Endothelial cell of umbilical vein (primary cell): ENCODE measurements around the gene RSF1. TPM values are rescaled to one million over a fixed set of nuclear protein-coding genes. Genes with fewer than 3 reads are reported as not detected.

Experiments used
- BruUV-seq: library from RNA; stranded (reverse); fragments of 400-500 nt; replicated peaks from 2 replicates; lab custom pipeline; 2021; lab: Mats Ljungman, UMichigan
- CTCF ChIA-PET: fragments of 300-600, 350-600 bp; sonication (Branson Sonifier 250); formaldehyde crosslinking; loops from one replicate; lab custom pipeline; 2021; ENCODE audit warnings: antibody characterized with exemption, inconsistent platforms; lab: Charles Lee
- POLR2A ChIA-PET: fragments of 300-600, 350-600 bp; sonication (Branson Sonifier 250); formaldehyde crosslinking; loops from one replicate; lab custom pipeline; 2021; ENCODE audit warnings: antibody characterized with exemption, inconsistent platforms; lab: Charles Lee
- DNase-seq: peaks from one replicate; pipeline ENCODE4 v3.0.0-alpha.2; 2011; ENCODE audit warnings: low read depth, low spot score
- FAIRE-seq: peaks from 2 replicates; lab custom pipeline; 2011; peaks lifted over from hg19 to GRCh38; lab: Jason Lieb, UNC
- H2AFZ ChIP-seq: 2 replicates; pipeline ENCODE4 v1.6.0; 2012; ENCODE audit warnings: low read depth, low read length, control low read depth, inconsistent platforms
- H3K27ac ChIP-seq: 2 replicates; pipeline ENCODE4 v1.5.1; 2011; ENCODE audit warnings: low read depth, mild to moderate bottlenecking, control low read depth, low read length, moderate library complexity; ENCODE audit not compliant: insufficient read depth
- H3K27me3 ChIP-seq, 2 experiments: 2 replicates each; pipeline versions ENCODE4 v1.6.0 to v1.6.1; 2011; ENCODE audit warnings: low read length in 2 of 2, mixed read lengths in 1 of 2; ENCODE audit not compliant: control insufficient read depth in 2 of 2, insufficient read depth in 2 of 2
- H3K36me3 ChIP-seq, 2 experiments: 2 replicates in 1 of 2; 3 replicates in 1 of 2; pipeline ENCODE4 v1.5.1; 2011; ENCODE audit warnings: low read length in 2 of 2, mild to moderate bottlenecking in 1 of 2, moderate library complexity in 1 of 2; ENCODE audit not compliant: control insufficient read depth in 2 of 2, insufficient read depth in 2 of 2; ENCODE audit errors: extremely low read depth in 1 of 2
- H3K4me1 ChIP-seq: 3 replicates; pipeline ENCODE4 v1.5.1; 2011; ENCODE audit warnings: mild to moderate bottlenecking, low read length; ENCODE audit not compliant: control insufficient read depth, insufficient read depth; ENCODE audit errors: extremely low read depth
- H3K4me2 ChIP-seq: 2 replicates; pipeline ENCODE4 v1.6.1; 2011; ENCODE audit warnings: low read length, control low read depth, mixed read lengths; ENCODE audit not compliant: insufficient read depth
- H3K4me3 ChIP-seq, 3 experiments: fragments of 200-600 bp in 1 of 3; sonication (generic), shearing (Covaris generic) in 1 of 3; replicated peaks in 1 of 3; 2 replicates each; pipeline ENCODE4 v1.5.1; 2011 to 2016; ENCODE audit warnings: control low read depth in 3 of 3, low read length in 3 of 3, mild to moderate bottlenecking in 2 of 3, inconsistent platforms in 1 of 3, low read depth in 1 of 3, moderate library complexity in 1 of 3; ENCODE audit not compliant: insufficient read depth in 1 of 3
- H3K79me2 ChIP-seq: 2 replicates; pipeline ENCODE4 v1.6.0; 2012; ENCODE audit warnings: low read length, inconsistent platforms; ENCODE audit not compliant: control insufficient read depth, insufficient read depth
- H3K9ac ChIP-seq: replicated peaks from 2 replicates; pipeline ENCODE3; 2011; ENCODE audit warnings: low read length, control low read depth; ENCODE audit not compliant: insufficient read depth; ENCODE audit errors: extremely low read depth
- H3K9me1 ChIP-seq: replicated peaks from 3 replicates; pipeline ENCODE4 v1.6.0; 2011; ENCODE audit warnings: mild to moderate bottlenecking, low read length; ENCODE audit not compliant: control insufficient read depth, insufficient read depth; ENCODE audit errors: extremely low read depth
- H3K9me3 ChIP-seq: replicated peaks from 2 replicates; pipeline ENCODE4 v1.5.1; 2012; ENCODE audit warnings: low read length, inconsistent platforms; ENCODE audit not compliant: control insufficient read depth, insufficient read depth
- H4K20me1 ChIP-seq: replicated peaks from 2 replicates; pipeline ENCODE3; 2011; ENCODE audit warnings: mild to moderate bottlenecking, low read length; ENCODE audit not compliant: control insufficient read depth, insufficient read depth; ENCODE audit errors: extremely low read depth
- EZH2 ChIP-seq: IDR thresholded peaks from 2 replicates; pipeline ENCODE4 v1.6.1; 2012; ENCODE audit warnings: borderline replicate concordance, low read depth, mild to moderate bottlenecking, moderate library complexity, low read length, inconsistent platforms; ENCODE audit not compliant: severe bottlenecking
- FOS ChIP-seq: IDR thresholded peaks from 2 replicates; pipeline ENCODE4 v1.6.1; 2011; ENCODE audit warnings: mild to moderate bottlenecking, low read length, moderate library complexity, borderline replicate concordance; ENCODE audit not compliant: insufficient read depth
- GATA2 ChIP-seq: IDR thresholded peaks from 2 replicates; pipeline ENCODE4 v1.7.0; 2011; ENCODE audit warnings: low read depth, mild to moderate bottlenecking, moderate library complexity, mixed read lengths, low read length; ENCODE audit not compliant: insufficient read length, insufficient read depth
- JUN ChIP-seq: IDR thresholded peaks from 2 replicates; pipeline ENCODE4 v1.6.1; 2011; ENCODE audit warnings: borderline replicate concordance, low read depth; ENCODE audit not compliant: insufficient read length, insufficient read depth
- MAX ChIP-seq: IDR thresholded peaks from 2 replicates; pipeline ENCODE4 v1.6.1; 2011; ENCODE audit not compliant: insufficient read depth, insufficient read length
- MYC ChIP-seq: IDR thresholded peaks from one replicate; pipeline ENCODE4 v1.6.1; 2011; ENCODE audit warnings: mild to moderate bottlenecking, low read depth, low read length
- POLR2A ChIP-seq: IDR thresholded peaks from 2 replicates; pipeline ENCODE4 v1.6.1; 2012; ENCODE audit warnings: low read depth, mild to moderate bottlenecking, control low read depth, low read length
- POLR2AphosphoS5 ChIP-seq: IDR thresholded peaks from 2 replicates; pipeline ENCODE4 v1.6.1; 2012; ENCODE audit warnings: low read depth, mild to moderate bottlenecking, control low read depth, low read length, moderate library complexity; ENCODE audit not compliant: insufficient read depth
- dilution Hi-C: fragments of 300-500 bp; cut with MboI; formaldehyde crosslinking; loops from one replicate; pipeline ENCODE4 v1.15.0; 2019; ENCODE audit warnings: low sequenced_read_pairs; ENCODE audit not compliant: extremely low pct_ligation_motif_present
- intact Hi-C: fragments of 100-400 bp; cut with micrococcal nuclease; formaldehyde crosslinking; loops from one replicate; pipeline ENCODE4 v1.10.0; 2022
- polyA plus RNA-seq, 4 experiments: library from polyadenylated mRNA; depleted of rRNA in 3 of 4; stranded (reverse) in 3 of 4; unstranded in 1 of 4; fragments of >200 nt; gene quantifications; 2 replicates each; pipeline versions ENCODE4 v1.2.1 to v1.2.3, GENCODE V29; 2011 to 2012; ENCODE audit warnings: missing spikeins in 1 of 4
- total RNA-seq: library from RNA; stranded (reverse); gene quantifications from 2 replicates; pipeline ENCODE4 v1.2.3, GENCODE V29; 2021
- TF ChIP-seq, protein P1 (sequence below), 2 donors: IDR thresholded peaks; 1 replicate in 1 of 2; 2 replicates in 1 of 2; pipeline ENCODE4 v1.5.1; 2011; ENCODE audit warnings: low read length in 2 of 2, mild to moderate bottlenecking in 2 of 2, moderate library complexity in 2 of 2, control low read depth in 1 of 2, inconsistent platforms in 1 of 2, low read depth in 1 of 2; ENCODE audit not compliant: insufficient read depth in 1 of 2; ENCODE audit errors: extremely low read depth in 1 of 2

Gene RSF1
- total and polyA plus RNA-seq, 2 donors (not counting 3 experiments of a cell fraction or from before 2014, with no cell fraction given), result 10.0 to 55.1 TPM

GRCh38 chr11:77656362-77656761, 164.2 kb downstream of the RSF1 start:
- H3K4me2 ChIP-seq, result no peak overlapping the region
- no peaks in the 10 kb centered on the region for H3K79me2 ChIP-seq
- H2AFZ ChIP-seq, result no peak overlapping the region
- POLR2A ChIA-PET, result no interaction called here
- H3K27me3 ChIP-seq, result no peaks in the 10 kb centered on the region
- no peaks in the 10 kb centered on the region for H3K36me3 ChIP-seq
- DNase-seq (no peak), FAIRE-seq (no peak)
- no peak overlapping the region for H3K4me3 ChIP-seq
- no TSS peak for BruUV-seq
- dilution Hi-C loops, result no loop called here
- CTCF ChIA-PET, result no interaction called here
- H3K27ac ChIP-seq, result no peak overlapping the region
- H3K9me1 ChIP-seq, result no peaks in the 10 kb centered on the region
- H3K4me1 ChIP-seq, result no peaks in the 10 kb centered on the region
- no peak for TF ChIP-seq GATA2
- TF ChIP-seq MYC, result no peak
- intact Hi-C loops, result no loop called here
- H4K20me1 ChIP-seq, result no peaks in the 10 kb centered on the region
- no peak overlapping the region for H3K9ac ChIP-seq
- H3K9me3 ChIP-seq, result no peaks in the 10 kb centered on the region

- Histone ChIP-seq H3K79me2 (no peaks in the 10 kb centered on the region), H3K9me3 (no peaks in the 10 kb centered on the region), H3K9me1 (no peaks in the 10 kb centered on the region), H2AFZ (no peak overlapping the region), H3K27ac (no peak overlapping the region), H3K4me1 (no peaks in the 10 kb centered on the region), H3K27me3 (no peaks in the 10 kb centered on the region), H3K4me2 (no peak overlapping the region), H4K20me1 (no peaks in the 10 kb centered on the region), H3K4me3 (no peak overlapping the region), H3K36me3 (no peaks in the 10 kb centered on the region), H3K9ac (no peak overlapping the region)
- POLR2A ChIA-PET, result no interaction called here
- CTCF ChIA-PET, result no interaction called here
- FAIRE-seq (no peak), DNase-seq (no peak)
- no TSS peak for BruUV-seq
- TF ChIP-seq, protein P1, sequence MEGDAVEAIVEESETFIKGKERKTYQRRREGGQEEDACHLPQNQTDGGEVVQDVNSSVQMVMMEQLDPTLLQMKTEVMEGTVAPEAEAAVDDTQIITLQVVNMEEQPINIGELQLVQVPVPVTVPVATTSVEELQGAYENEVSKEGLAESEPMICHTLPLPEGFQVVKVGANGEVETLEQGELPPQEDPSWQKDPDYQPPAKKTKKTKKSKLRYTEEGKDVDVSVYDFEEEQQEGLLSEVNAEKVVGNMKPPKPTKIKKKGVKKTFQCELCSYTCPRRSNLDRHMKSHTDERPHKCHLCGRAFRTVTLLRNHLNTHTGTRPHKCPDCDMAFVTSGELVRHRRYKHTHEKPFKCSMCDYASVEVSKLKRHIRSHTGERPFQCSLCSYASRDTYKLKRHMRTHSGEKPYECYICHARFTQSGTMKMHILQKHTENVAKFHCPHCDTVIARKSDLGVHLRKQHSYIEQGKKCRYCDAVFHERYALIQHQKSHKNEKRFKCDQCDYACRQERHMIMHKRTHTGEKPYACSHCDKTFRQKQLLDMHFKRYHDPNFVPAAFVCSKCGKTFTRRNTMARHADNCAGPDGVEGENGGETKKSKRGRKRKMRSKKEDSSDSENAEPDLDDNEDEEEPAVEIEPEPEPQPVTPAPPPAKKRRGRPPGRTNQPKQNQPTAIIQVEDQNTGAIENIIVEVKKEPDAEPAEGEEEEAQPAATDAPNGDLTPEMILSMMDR (IDR thresholded peaks at IDR 0.05; ENCODE audit: extremely low read depth in 1 of 2, insufficient read depth in 1 of 2, low read depth in 1 of 2, low read length in 2 of 2), result no peak
- TF ChIP-seq EZH2, result no peak
- no peak for TF ChIP-seq GATA2
- no peak for TF ChIP-seq FOS
- no peak for TF ChIP-seq POLR2A
- TF ChIP-seq POLR2AphosphoS5, result no peak
- no peak for TF ChIP-seq MAX
- no peak for TF ChIP-seq MYC
- TF ChIP-seq JUN, result no peak
- dilution Hi-C loops (no loop called here), intact Hi-C loops (no loop called here)
These were observed 165.6 kb downstream of the RSF1 start for GRCh38 chr11:77654770-77655434.
